GM13976 (cell line): ENCODE results near the gene CAGE1.
"Not testable (repeated sequence)": the region's sequence is repeated elsewhere in the genome, so short reads cannot be mapped to it uniquely, and the experiment has no call there.

Experiments
- DNase-seq: peaks from one replicate; pipeline ENCODE4 v3.0.0; 2012; ENCODE audit warnings: low spot score
- CTCF ChIP-seq: IDR thresholded peaks from 2 replicates; pipeline ENCODE4 v1.5.1; 2012; ENCODE audit warnings: borderline replicate concordance, mild to moderate bottlenecking; ENCODE audit not compliant: insufficient read depth; ENCODE audit errors: extremely low read depth, missing control alignments, control extremely low read depth
- in situ Hi-C: fragments of 300-500 bp; cut with MboI; formaldehyde crosslinking; loops from one replicate; pipeline ENCODE4 v1.12.0; 2022; ENCODE audit warnings: low sequenced_read_pairs, mixed read lengths, inconsistent platforms; ENCODE audit not compliant: unreplicated experiment

Gene CAGE1

DNA sequence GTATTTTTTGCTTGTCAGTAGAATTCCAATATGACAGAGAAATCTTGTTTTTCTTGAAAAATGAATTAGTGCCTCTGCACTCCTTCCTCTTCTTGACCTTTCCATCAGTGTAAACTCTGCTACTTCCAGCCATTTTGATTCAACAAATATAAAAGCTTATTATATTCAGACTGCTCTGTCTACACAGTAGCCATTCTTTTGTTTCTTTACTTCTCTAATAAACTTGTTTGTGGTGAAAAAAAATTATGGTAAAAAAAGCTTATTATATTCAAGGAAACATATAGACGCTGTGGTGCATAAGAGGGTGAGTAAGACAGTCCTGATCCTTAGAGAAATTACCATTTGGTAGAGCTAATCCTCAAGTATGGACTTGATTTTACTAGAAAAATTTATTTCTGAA is 11.6 kb downstream of the CAGE1 start:
- DNase-seq = no peak

GRCh38 chr6:7373739-7374138 is 15.8 kb downstream of the CAGE1 start:
- no peak for DNase-seq
- no peak for TF ChIP-seq CTCF
- in situ Hi-C loops = no loop called here

More for the DNA sequence above, 11.6 kb downstream of the CAGE1 start:
- in situ Hi-C loops = no loop called here
- no peak for TF ChIP-seq CTCF

DNA sequence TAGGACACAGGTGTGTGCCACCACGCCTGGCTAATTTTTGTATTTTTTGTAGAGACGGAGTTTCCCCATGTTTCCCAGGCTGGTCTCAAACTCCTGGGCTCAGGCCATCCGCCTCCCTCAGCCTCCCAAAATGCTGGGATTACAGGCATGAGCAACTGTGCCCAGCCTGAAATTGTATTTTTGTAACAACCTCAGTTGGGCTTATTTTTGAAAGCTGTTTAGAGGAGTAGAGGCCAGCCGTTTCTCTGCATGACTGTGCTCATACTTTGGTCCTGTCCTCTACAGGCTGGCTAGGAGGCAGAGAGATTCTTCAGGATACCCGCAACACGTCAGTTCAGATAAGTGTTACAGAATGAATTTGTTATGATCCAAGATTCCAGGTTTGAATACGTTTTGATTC is 22.1 kb downstream of the CAGE1 start:
- DNase-seq = no peak
- no peak for TF ChIP-seq CTCF
- in situ Hi-C loops = no loop called here

DNA sequence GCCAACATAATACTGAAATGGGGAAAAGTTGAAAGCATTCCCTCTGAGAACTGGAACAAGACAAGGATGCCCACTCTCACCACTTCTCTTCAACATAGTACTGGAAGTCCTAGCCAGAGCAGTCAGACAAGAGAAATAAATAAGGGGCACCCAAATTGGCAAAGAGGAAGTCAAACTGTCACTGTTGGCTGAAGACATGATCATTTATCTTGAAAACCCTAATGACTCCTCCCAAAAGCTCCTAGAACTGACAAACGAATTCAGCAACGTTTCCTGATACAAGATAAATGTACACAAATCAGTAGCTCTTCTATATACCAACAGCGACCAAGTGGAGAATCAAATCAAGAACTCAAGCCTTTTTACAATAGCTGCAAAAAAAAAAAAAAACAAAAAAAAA is 37.6 kb downstream of the CAGE1 start:
- DNase-seq, in situ Hi-C loops: not testable (repeated sequence)

DNA sequence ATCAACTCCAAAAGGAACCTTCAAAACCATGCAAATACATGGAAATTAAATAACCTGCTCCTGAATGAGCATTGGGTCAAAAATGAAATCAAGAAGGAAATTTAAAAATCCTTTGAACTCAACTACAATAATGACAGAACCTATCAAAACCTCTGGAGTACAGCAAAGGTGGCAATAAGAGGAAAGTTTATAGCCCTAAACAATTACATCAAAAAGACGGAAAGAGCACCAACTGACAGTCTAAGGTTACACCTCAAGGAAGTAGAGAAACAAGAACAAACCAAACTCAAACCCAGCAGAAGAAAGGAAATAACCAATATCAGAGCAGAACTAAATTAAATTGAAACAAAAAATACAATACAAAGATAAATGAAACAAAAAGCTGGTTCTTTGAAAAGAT is 39.0 kb downstream of the CAGE1 start:
- DNase-seq, in situ Hi-C loops: not testable (repeated sequence)

DNA sequence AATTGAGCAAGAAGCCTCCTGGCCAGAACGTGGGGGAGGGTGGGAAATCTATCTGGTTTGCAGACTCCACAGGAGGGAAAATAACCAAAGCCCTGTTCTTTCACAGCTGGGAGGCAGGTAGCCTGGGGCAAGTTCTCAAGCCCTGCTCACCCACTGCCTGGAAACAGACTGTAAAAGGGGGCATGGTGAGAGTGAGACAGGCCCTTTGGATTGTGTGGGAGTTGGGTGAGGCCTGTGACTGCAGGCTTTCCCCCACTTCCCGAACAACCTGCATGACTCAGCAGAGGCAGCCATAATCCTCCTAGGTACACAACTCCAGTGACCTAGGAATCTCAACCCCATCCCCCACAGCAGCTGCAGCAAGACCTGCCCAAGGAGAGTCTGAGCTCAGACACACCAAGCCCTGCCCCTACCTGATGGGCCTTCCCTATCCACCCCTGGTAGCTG is 42.0 kb downstream of the CAGE1 start:
- DNase-seq, in situ Hi-C loops: not testable (repeated sequence)

DNA sequence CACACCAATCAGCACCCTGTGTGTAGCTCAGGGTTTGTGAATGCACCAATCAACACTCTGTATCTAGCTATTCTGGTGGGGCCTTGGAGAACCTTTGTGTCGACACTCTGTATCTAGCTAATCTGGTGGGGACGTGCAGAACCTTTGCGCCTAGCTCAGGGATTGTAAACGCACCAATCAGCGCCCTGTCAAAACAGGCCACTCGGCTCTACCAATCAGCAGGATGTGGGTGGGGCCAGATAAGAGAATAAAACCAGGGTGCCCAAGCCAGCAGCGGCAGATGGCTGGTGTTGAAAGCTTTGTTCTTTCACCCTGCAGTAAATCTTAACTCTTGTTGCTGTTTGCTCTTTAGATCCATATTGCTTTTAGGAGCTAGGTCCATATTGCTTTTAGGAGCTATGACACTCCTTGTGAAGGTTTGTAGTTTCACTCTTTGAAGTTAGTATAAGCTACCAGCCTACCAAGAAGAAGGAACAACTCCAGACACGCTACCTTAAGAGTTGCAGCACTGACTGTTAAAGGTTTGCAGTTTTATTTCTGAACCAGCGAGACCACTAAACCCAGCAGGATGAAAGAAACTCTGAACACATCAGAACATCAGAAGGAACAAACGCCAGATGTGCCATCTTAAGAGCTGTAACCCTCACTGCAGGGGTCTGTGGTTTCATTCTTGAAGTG is 44.6 kb downstream of the CAGE1 start:
- DNase-seq, in situ Hi-C loops: not testable (repeated sequence)

DNA sequence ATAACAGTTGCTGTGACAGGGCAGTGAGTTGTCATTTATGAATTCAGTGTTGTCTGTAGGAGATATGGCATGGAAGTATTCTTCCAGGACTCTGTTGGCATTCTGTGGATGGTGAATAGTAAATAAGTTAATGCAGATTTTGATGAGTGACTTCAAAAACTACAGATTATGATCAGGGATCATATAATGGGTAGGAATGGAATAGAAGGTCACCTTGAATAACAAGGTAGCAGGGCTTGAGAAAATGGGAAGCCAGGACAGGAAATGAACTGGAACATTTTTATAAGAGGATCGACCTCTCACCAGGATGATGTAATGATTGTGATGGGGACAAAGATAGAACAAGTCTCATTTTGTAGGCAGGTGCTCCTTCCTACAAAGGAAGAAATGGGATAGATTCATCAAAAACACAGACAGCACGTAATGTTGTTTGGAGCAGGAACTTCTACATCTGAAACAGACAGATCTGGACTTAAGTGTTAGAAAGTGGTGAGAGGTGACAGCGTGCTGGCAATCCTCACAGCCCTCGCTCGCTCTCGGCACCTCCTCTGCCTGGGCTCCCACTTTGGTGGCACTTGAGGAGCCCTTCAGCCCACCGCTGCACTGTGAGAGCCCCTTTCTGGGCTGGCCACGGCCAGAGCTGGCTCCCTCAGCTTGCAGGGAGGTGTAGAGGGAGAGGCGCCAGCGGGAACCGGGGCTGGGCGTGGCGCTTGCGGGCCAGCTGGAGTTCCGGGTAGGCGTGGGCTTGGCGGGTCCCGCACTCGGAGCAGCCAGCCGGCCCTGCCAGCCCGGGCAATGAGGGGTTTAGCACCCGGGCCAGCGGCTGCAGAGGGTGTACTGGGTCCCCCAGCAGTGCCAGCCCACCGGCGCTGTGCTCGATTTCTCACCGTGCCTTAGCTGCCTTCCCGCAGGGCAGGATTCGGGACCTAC is 45.7 kb downstream of the CAGE1 start:
- no peak for TF ChIP-seq CTCF
- in situ Hi-C loops = no loop called here
- DNase-seq = no peak
